ENCODE measurements around the gene FARP2.
"Not testable (repeated sequence)": the region's sequence is repeated elsewhere in the genome, so short reads cannot be mapped to it uniquely, and the experiment has no call there.

The FARP2 gene

GRCh38 chr2:241491549-241492173 lies 135.6 kb downstream of the FARP2 start:
- DNase-seq, result no peak

- DNase-seq, result no peak
Measured at GRCh38 chr2:241492174-241492565, 136.1 kb downstream of the FARP2 start.

GRCh38 chr2:241493092-241493491 lies 137.0 kb downstream of the FARP2 start:
- DNase-seq, result no peak

- no peak for DNase-seq
Measured at GRCh38 chr2:241494311-241494908, 138.3 kb downstream of the FARP2 start.

GRCh38 chr2:241495172-241496002 lies 139.3 kb downstream of the FARP2 start:
- no peak for DNase-seq

- DNase-seq, result no peak
Measured at GRCh38 chr2:241496003-241496707, 140.1 kb downstream of the FARP2 start.

- DNase-seq, result no peak
Measured at GRCh38 chr2:241496904-241497877, 141.1 kb downstream of the FARP2 start.

GRCh38 chr2:241498115-241499070 lies 142.3 kb downstream of the FARP2 start:
- no peak for DNase-seq

GRCh38 chr2:241499146-241499965 lies 143.3 kb downstream of the FARP2 start:
- no peak for DNase-seq

- no peak for DNase-seq
Measured at GRCh38 chr2:241500016-241500415, 143.9 kb downstream of the FARP2 start.

- DNase-seq, result no peak
Measured at GRCh38 chr2:241500431-241500975, 144.4 kb downstream of the FARP2 start.

GRCh38 chr2:241501099-241501541 lies 145.0 kb downstream of the FARP2 start:
- no peak for DNase-seq

- no peak for DNase-seq
Measured at GRCh38 chr2:241501551-241501950, 145.5 kb downstream of the FARP2 start.

GRCh38 chr2:241502281-241502680 lies 146.2 kb downstream of the FARP2 start:
- DNase-seq, result no peak

GRCh38 chr2:241503776-241504392 lies 147.8 kb downstream of the FARP2 start:
- DNase-seq, result no peak

GRCh38 chr2:241505086-241505780 lies 149.1 kb downstream of the FARP2 start:
- DNase-seq, result no peak

- DNase-seq, result no peak
Measured at GRCh38 chr2:241505781-241506201, 149.7 kb downstream of the FARP2 start.

- DNase-seq, result not testable (repeated sequence)
Measured at GRCh38 chr2:241506317-241506716, 150.2 kb downstream of the FARP2 start.

Data from stimulated activated CD4-positive, alpha-beta T cell treated with anti-CD3 and anti-CD28 coated beads, Interleukin-4, amount 100 ng/mL, for 4 hours (primary cell).